Kidney (tissue), 14 donors: ENCODE data around the gene MORN4. TPM values are rescaled to one million over a fixed set of nuclear protein-coding genes. Genes with fewer than 3 reads are reported as not detected.

Experiments
- DNase-seq, 5 donors: peaks; one replicate each; pipeline ENCODE4 v3.0.0-alpha.2; 2013 to 2020
- FAIRE-seq: peaks from 2 replicates; lab custom pipeline; 2012; peaks lifted over from hg19 to GRCh38; lab: Jason Lieb, UNC
- H3K27ac ChIP-seq, 2 donors: one replicate each; pipeline ENCODE4 v1.7.0; 2013; ENCODE audit warnings: low read depth in 2 of 2, low read length in 2 of 2, inconsistent platforms in 1 of 2
- H3K27me3 ChIP-seq: one replicate; pipeline ENCODE4 v1.7.1; 2013; ENCODE audit warnings: low read length, inconsistent platforms; ENCODE audit not compliant: control insufficient read depth, insufficient read depth
- H3K36me3 ChIP-seq, 3 donors: one replicate each; pipeline versions ENCODE4 v1.7.0 to v1.7.1; 2013; ENCODE audit warnings: low read length in 3 of 3, control low read depth in 1 of 3, inconsistent platforms in 1 of 3; ENCODE audit not compliant: insufficient read depth in 3 of 3, control insufficient read depth in 2 of 3
- H3K4me1 ChIP-seq, 3 donors: one replicate each; pipeline versions ENCODE4 v1.7.0 to v1.7.1; 2013; ENCODE audit warnings: low read length in 3 of 3, inconsistent platforms in 1 of 3, low read depth in 1 of 3; ENCODE audit not compliant: control insufficient read depth in 2 of 3, insufficient read depth in 2 of 3
- H3K4me3 ChIP-seq, 3 donors: one replicate each; pipeline versions ENCODE4 v1.7.0 to v1.8.1; 2013; ENCODE audit warnings: low read length in 3 of 3, control low read depth in 1 of 3, inconsistent platforms in 1 of 3
- H3K9ac ChIP-seq, 3 donors: one replicate each; pipeline versions ENCODE4 v1.7.0 to v1.7.1; 2013; ENCODE audit warnings: low read length in 3 of 3, control low read depth in 1 of 3, inconsistent platforms in 1 of 3
- H3K9me3 ChIP-seq, 3 donors: one replicate each; pipeline versions ENCODE4 v1.7.0 to v1.7.1; 2013; ENCODE audit warnings: low read length in 3 of 3, control low read depth in 1 of 3, inconsistent platforms in 1 of 3; ENCODE audit not compliant: control insufficient read depth in 2 of 3, insufficient read depth in 1 of 3
- CTCF ChIP-seq: IDR thresholded peaks from 3 replicates; pipeline ENCODE4 v1.5.1; 2012; ENCODE audit warnings: mild to moderate bottlenecking, moderate library complexity, borderline replicate concordance; ENCODE audit not compliant: insufficient read depth; ENCODE audit errors: extremely low read depth
- intact Hi-C: fragments of 100-400 bp; cut with DNase I; formaldehyde crosslinking; loops from one replicate; pipeline ENCODE4 v1.11.1; 2022
- polyA plus RNA-seq: library from polyadenylated mRNA; stranded (reverse); fragments of 350-450 nt; fragmentation: Illumina TruSeq; extraction: RNeasy Lipid Tissue Mini Kit (QIAGEN cat#74804); gene quantifications from one replicate; pipeline ENCODE4 v1.2.3, GENCODE V29; 2014; ENCODE audit warnings: low read depth, low replicate concordance; ENCODE audit not compliant: insufficient read depth
- total RNA-seq: library from RNA; stranded (reverse); fragmentation: NEBNext Ultra II Directional; extraction: Animal tissue kit (Norgen Biotek cat#: 25700); gene quantifications from one replicate; pipeline ENCODE4 v1.2.1, GENCODE V29; 2021
- donor health status: control.
- donor health status: control.
- donor health status: control.
- donor health status: control.
- donor health status: control.
- donor health status: DM: yes; HTN: yes; CAD: no.
- donor health status: Normal renal cell carcinoma (clear cell type).

The MORN4 gene
- total and polyA plus RNA-seq, 2 donors from 2014 or later = 9.1 to 21.2 TPM

GRCh38 chr10:97572214-97572989 lies 60.9 kb downstream of the MORN4 start, which contains the start of gene ANKRD2:
ANKRD2 (plus strand) TSS chr10:97572779; CDS start chr10:97572789, 10 bp downstream.
- Histone ChIP-seq H3K9ac (peak within 1 kb of the TSS in 1 of 3 donors; percentile 57), H3K4me1 (peaks cover 0 to 19% (median 14%) of the 10 kb centered on the region in 3 donors), H3K36me3 (peaks cover 0 to 3% (median 0%) of the 10 kb centered on the region in 3 donors), H3K9me3 (no peaks in the 10 kb centered on the region), H3K4me3 (no peak within 1 kb of the TSS), H3K27me3 (no peaks in the 10 kb centered on the region), H3K27ac (peak within 1 kb of the TSS; percentile 73 to 79)
- no peak for FAIRE-seq
- DNase-seq = peak; percentile 79 to 92 (median 80)
- intact Hi-C loops = no loop called here
- TF ChIP-seq CTCF = peak; percentile 86

GRCh38 chr10:97571622-97572021 lies 61.7 kb downstream of the MORN4 start:
- H3K27ac ChIP-seq = peak overlapping the region; percentile 73 to 79
- no peak overlapping the region for H3K4me3 ChIP-seq
- H3K4me1 ChIP-seq = peaks cover 0 to 19% (median 14%) of the 10 kb centered on the region in 3 donors
- no peaks in the 10 kb centered on the region for H3K9me3 ChIP-seq
- DNase-seq (peak in 2 of 5 donors; percentile 37 to 84), FAIRE-seq (no peak)
- H3K27me3 ChIP-seq = no peaks in the 10 kb centered on the region
- no peak for TF ChIP-seq CTCF
- H3K9ac ChIP-seq = peak overlapping the region in 1 of 3 donors; percentile 57
- intact Hi-C loops = no loop called here
- peaks cover 0 to 3% (median 0%) of the 10 kb centered on the region in 3 donors for H3K36me3 ChIP-seq

GRCh38 chr10:97570789-97571471 lies 62.4 kb downstream of the MORN4 start:
- Histone ChIP-seq H3K27me3 (no peaks in the 10 kb centered on the region), H3K4me3 (no peak overlapping the region), H3K27ac (peak overlapping the region in 1 of 2 donors; percentile 73), H3K4me1 (peaks cover 0 to 19% (median 14%) of the 10 kb centered on the region in 3 donors), H3K36me3 (peaks cover 0 to 3% (median 0%) of the 10 kb centered on the region in 3 donors), H3K9ac (no peak overlapping the region), H3K9me3 (no peaks in the 10 kb centered on the region)
- no peak for TF ChIP-seq CTCF
- DNase-seq (no peak), FAIRE-seq (no peak)
- intact Hi-C loops = no loop called here
